Esophagus muscularis mucosa (tissue), 4 donors: ENCODE results near the gene NT5M. TPM values are rescaled to one million over a fixed set of nuclear protein-coding genes. Genes with fewer than 3 reads are reported as not detected.

Source experiments
- DNase-seq: peaks from one replicate; pipeline ENCODE4 v3.0.0-alpha.2; 2017; ENCODE audit errors: extremely low spot score
- H3K27ac ChIP-seq, 4 donors: fragments of 200-600 bp; sonication (generic); replicated peaks in 1 of 4; 1 replicate in 3 of 4; 2 replicates in 1 of 4; pipeline ENCODE4 v1.5.1; 2016 to 2019; ENCODE audit warnings: mild to moderate bottlenecking in 1 of 4
- H3K27me3 ChIP-seq, 4 donors: fragments of 200-600 bp; sonication (generic); one replicate each; pipeline versions ENCODE4 v1.5.1 to v1.6.0; 2016 to 2019
- H3K36me3 ChIP-seq, 4 donors: fragments of 200-600 bp; sonication (generic); one replicate each; pipeline ENCODE4 v1.5.1; 2016 to 2019
- H3K4me1 ChIP-seq, 4 donors: fragments of 200-600 bp; sonication (generic); one replicate each; pipeline ENCODE4 v1.5.1; 2016 to 2019
- H3K4me3 ChIP-seq, 4 donors: fragments of 200-600 bp; sonication (generic); 1 replicate in 2 of 4; 2 replicates in 2 of 4; pipeline ENCODE4 v1.5.1; 2016 to 2019; ENCODE audit warnings: mild to moderate bottlenecking in 4 of 4, moderate library complexity in 1 of 4
- H3K9me3 ChIP-seq, 4 donors: fragments of 200-600 bp; sonication (generic); 1 replicate in 3 of 4; 2 replicates in 1 of 4; pipeline ENCODE4 v1.5.1; 2016 to 2019
- EP300 ChIP-seq: sonication (generic); formaldehyde crosslinking; IDR thresholded peaks from one replicate; pipeline ENCODE4 v1.6.1; 2017; ENCODE audit warnings: antibody characterized with exemption
- POLR2A ChIP-seq: fragments of 450-650 bp; IDR thresholded peaks from one replicate; pipeline ENCODE4 v1.6.1; 2017; ENCODE audit warnings: antibody characterized with exemption, moderate library complexity, mild to moderate bottlenecking, low read depth
- POLR2AphosphoS5 ChIP-seq, 2 donors: sonication (generic); formaldehyde crosslinking; IDR thresholded peaks; one replicate each; pipeline ENCODE4 v1.6.1; 2017; ENCODE audit warnings: antibody characterized with exemption in 2 of 2
- WGBS: methylation state at CpG from one replicate; pipeline ENCODE4 v1.1.5; 2018; 5-methylcytosine and 5-hydroxymethylcytosine counted together
- intact Hi-C: fragments of 100-400 bp; cut with DNase I; formaldehyde crosslinking; loops from one replicate; pipeline ENCODE4 v1.15.1; 2023
- total RNA-seq, 4 donors: library from RNA; depleted of rRNA; stranded (reverse); fragments of >200 nt; gene quantifications; one replicate each; pipeline versions ENCODE4 v1.1.0 to v1.2.1, GENCODE V29; 2016
- TF ChIP-seq, protein P1 (sequence below), 3 experiments: fragments of 200-600 bp in 2 of 3; fragments of 450-650 bp in 1 of 3; sonication (generic) in 2 of 3; IDR thresholded peaks; one replicate each; pipeline ENCODE4 v1.5.1; 2017 to 2019; ENCODE audit warnings: antibody characterized with exemption in 3 of 3, mild to moderate bottlenecking in 2 of 3, moderate library complexity in 1 of 3

Gene NT5M
- total RNA-seq, 4 donors from 2014 or later: 4.3 to 11.5 (median 7.0) TPM

- TF ChIP-seq EP300 (no peak), POLR2A (no peak), POLR2AphosphoS5 (IDR thresholded peaks at IDR 0.05) (no peak)
- TF ChIP-seq, protein P1, sequence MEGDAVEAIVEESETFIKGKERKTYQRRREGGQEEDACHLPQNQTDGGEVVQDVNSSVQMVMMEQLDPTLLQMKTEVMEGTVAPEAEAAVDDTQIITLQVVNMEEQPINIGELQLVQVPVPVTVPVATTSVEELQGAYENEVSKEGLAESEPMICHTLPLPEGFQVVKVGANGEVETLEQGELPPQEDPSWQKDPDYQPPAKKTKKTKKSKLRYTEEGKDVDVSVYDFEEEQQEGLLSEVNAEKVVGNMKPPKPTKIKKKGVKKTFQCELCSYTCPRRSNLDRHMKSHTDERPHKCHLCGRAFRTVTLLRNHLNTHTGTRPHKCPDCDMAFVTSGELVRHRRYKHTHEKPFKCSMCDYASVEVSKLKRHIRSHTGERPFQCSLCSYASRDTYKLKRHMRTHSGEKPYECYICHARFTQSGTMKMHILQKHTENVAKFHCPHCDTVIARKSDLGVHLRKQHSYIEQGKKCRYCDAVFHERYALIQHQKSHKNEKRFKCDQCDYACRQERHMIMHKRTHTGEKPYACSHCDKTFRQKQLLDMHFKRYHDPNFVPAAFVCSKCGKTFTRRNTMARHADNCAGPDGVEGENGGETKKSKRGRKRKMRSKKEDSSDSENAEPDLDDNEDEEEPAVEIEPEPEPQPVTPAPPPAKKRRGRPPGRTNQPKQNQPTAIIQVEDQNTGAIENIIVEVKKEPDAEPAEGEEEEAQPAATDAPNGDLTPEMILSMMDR (IDR thresholded peaks at IDR 0.05): no peak
- no peak overlapping the region for H3K27ac ChIP-seq
- 90% methylated on average over 8 of the region's 8 CpGs for WGBS
- H3K36me3 ChIP-seq: peaks cover 0 to 59% (median 12%) of the 10 kb centered on the region in 4 donors
- intact Hi-C loops: no loop called here
- no peaks in the 10 kb centered on the region for H3K4me1 ChIP-seq
- H3K27me3 ChIP-seq: no peaks in the 10 kb centered on the region
- H3K9me3 ChIP-seq: no peaks in the 10 kb centered on the region
- H3K4me3 ChIP-seq: no peak overlapping the region
- DNase-seq: no peak
These were observed 21.4 kb downstream of the NT5M start for GRCh38 chr17:17324616-17325015.

- Histone ChIP-seq H3K36me3 (peaks cover 0 to 52% (median 12%) of the 10 kb centered on the region in 4 donors), H3K4me1 (no peaks in the 10 kb centered on the region), H3K27me3 (no peaks in the 10 kb centered on the region), H3K9me3 (no peaks in the 10 kb centered on the region), H3K4me3 (no peak overlapping the region), H3K27ac (no peak overlapping the region)
- DNase-seq: no peak
- intact Hi-C loops: no loop called here
- 92% methylated on average over 10 of the region's 10 CpGs for WGBS
- TF ChIP-seq, protein P1 (IDR thresholded peaks at IDR 0.05): no peak
- TF ChIP-seq EP300 (no peak), POLR2AphosphoS5 (IDR thresholded peaks at IDR 0.05) (no peak), POLR2A (no peak)
These were observed 22.1 kb downstream of the NT5M start for GRCh38 chr17:17325228-17325627.

DNA sequence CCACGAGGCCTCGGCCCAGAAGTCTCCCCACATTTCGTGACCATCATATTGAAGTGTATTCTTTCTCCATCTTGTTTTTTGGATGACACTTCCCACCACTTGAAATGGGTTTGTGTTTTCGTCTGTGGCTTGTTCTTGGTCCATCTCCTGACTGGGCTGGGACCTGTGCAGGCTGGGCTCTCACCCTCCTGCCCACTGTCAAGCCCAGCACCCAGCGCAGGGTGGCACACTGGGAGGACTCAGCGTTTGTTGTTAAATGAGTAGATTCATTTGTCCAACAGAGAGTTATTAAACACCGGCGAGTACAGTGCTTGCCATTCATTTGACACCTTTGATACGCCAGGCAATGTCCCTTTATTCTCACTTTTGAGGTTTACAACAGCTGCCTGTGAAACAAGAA lies 22.6 kb downstream of the NT5M start:
- Histone ChIP-seq H3K27ac (no peak overlapping the region), H3K4me1 (no peaks in the 10 kb centered on the region), H3K4me3 (no peak overlapping the region), H3K27me3 (no peaks in the 10 kb centered on the region), H3K36me3 (peaks cover 0 to 52% (median 12%) of the 10 kb centered on the region in 4 donors), H3K9me3 (no peaks in the 10 kb centered on the region)
- 89% methylated on average over 9 of the region's 9 CpGs for WGBS
- no peak for DNase-seq
- no peak for TF ChIP-seq POLR2A
- TF ChIP-seq, protein P1 (IDR thresholded peaks at IDR 0.05): no peak
- TF ChIP-seq POLR2AphosphoS5 (IDR thresholded peaks at IDR 0.05): no peak
- TF ChIP-seq EP300: no peak
- intact Hi-C loops: no loop called here

DNA sequence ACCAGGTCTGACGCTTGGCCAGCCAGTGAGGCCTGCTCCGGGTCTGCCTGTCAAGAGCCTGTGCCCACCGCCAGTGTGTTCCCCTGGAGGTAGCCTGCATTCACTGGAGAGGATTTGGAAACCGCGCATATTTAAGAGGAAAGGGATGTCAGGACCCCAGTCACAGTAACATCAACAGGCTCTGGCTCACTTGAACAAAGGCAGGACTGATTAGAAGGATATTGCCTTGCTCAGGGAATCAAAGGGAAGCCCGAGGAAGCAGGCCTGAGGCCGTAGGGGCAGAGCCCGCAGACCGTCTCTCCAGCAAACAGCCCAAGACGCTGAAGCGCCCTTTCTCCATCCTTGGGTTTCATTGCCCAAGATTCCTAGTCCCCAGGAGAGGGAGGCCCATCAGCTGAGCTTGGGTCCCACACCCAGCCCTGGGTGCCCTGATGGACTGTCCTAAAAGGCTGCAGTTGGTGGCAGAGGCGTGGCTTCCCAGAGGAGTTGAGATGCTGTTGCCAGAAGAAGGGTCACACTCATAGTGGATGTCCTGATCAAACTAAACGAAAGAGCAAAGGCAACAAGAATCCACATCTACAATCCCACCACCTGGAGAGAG lies 23.2 kb downstream of the NT5M start:
- TF ChIP-seq POLR2A (no peak), POLR2AphosphoS5 (IDR thresholded peaks at IDR 0.05) (no peak), EP300 (no peak)
- TF ChIP-seq, protein P1 (IDR thresholded peaks at IDR 0.05): no peak
- no peak overlapping the region for H3K4me3 ChIP-seq
- no peaks in the 10 kb centered on the region for H3K4me1 ChIP-seq
- 95% methylated on average over 12 of the region's 13 CpGs for WGBS
- H3K36me3 ChIP-seq: peaks cover 0 to 52% (median 12%) of the 10 kb centered on the region in 4 donors
- no peaks in the 10 kb centered on the region for H3K9me3 ChIP-seq
- intact Hi-C loops: no loop called here
- H3K27ac ChIP-seq: no peak overlapping the region
- H3K27me3 ChIP-seq: no peaks in the 10 kb centered on the region
- no peak for DNase-seq

- 86% methylated on average over 8 of the region's 8 CpGs for WGBS
- intact Hi-C loops: no loop called here
- H3K36me3 ChIP-seq: peaks cover 0 to 43% (median 12%) of the 10 kb centered on the region in 4 donors
- H3K9me3 ChIP-seq: no peaks in the 10 kb centered on the region
- no peak for TF ChIP-seq EP300
- H3K27ac ChIP-seq: no peak overlapping the region
- H3K4me1 ChIP-seq: no peaks in the 10 kb centered on the region
- H3K27me3 ChIP-seq: no peaks in the 10 kb centered on the region
- no peak overlapping the region for H3K4me3 ChIP-seq
- no peak for DNase-seq
These were observed 25.1 kb downstream of the NT5M start for GRCh38 chr17:17328251-17328650.
